ENCODE data around the gene VAV1. TPM values are rescaled to one million over a fixed set of nuclear protein-coding genes. Genes with fewer than 3 reads are reported as not detected.

The VAV1 gene
- total RNA-seq, 1 donor from 2014 or later = 36.2 TPM

GRCh38 chr19:6791237-6791636, 18.7 kb downstream of the VAV1 start:
- H3K27me3 ChIP-seq (ENCODE audit: low read depth) = no peaks in the 10 kb centered on the region
- H3K27ac ChIP-seq = no peak overlapping the region
- H3K36me3 ChIP-seq = no peaks in the 10 kb centered on the region
- H3K9me3 ChIP-seq = no peaks in the 10 kb centered on the region
- intact Hi-C loops (cut with DNase I) = no loop called here
- H3K4me3 ChIP-seq = no peak overlapping the region
- DNase-seq (no peak), ATAC-seq (no peak)
- TF ChIP-seq CTCF (IDR thresholded peaks at IDR 0.05) = no peak
- H3K4me1 ChIP-seq = no peaks in the 10 kb centered on the region

GRCh38 chr19:6793411-6793810, 20.9 kb downstream of the VAV1 start:
- TF ChIP-seq CTCF (IDR thresholded peaks at IDR 0.05) = no peak
- Histone ChIP-seq H3K27ac (no peak overlapping the region), H3K36me3 (no peaks in the 10 kb centered on the region), H3K27me3 (ENCODE audit: low read depth) (no peaks in the 10 kb centered on the region), H3K4me1 (peaks cover 5% of the 10 kb centered on the region), H3K9me3 (no peaks in the 10 kb centered on the region), H3K4me3 (no peak overlapping the region)
- no peak for DNase-seq
- intact Hi-C loops (cut with DNase I) = no loop called here
- ATAC-seq = no peak

- no peak overlapping the region for H3K27ac ChIP-seq
- H3K27me3 ChIP-seq (ENCODE audit: low read depth) = no peaks in the 10 kb centered on the region
- DNase-seq (no peak), ATAC-seq (no peak)
- H3K36me3 ChIP-seq = no peaks in the 10 kb centered on the region
- TF ChIP-seq CTCF (IDR thresholded peaks at IDR 0.05) = no peak
- intact Hi-C loops (cut with DNase I) = no loop called here
- H3K4me1 ChIP-seq = peaks cover 5% of the 10 kb centered on the region
- H3K4me3 ChIP-seq = no peak overlapping the region
- H3K9me3 ChIP-seq = no peaks in the 10 kb centered on the region
These were observed 21.5 kb downstream of the VAV1 start for GRCh38 chr19:6793973-6794372.

GRCh38 chr19:6794686-6795431, 22.4 kb downstream of the VAV1 start:
- Histone ChIP-seq H3K4me1 (peaks cover 5% of the 10 kb centered on the region), H3K36me3 (no peaks in the 10 kb centered on the region), H3K4me3 (no peak overlapping the region), H3K9me3 (no peaks in the 10 kb centered on the region), H3K27me3 (ENCODE audit: low read depth) (no peaks in the 10 kb centered on the region), H3K27ac (no peak overlapping the region)
- no peak for ATAC-seq
- TF ChIP-seq CTCF (IDR thresholded peaks at IDR 0.05) = no peak
- intact Hi-C loops (cut with DNase I) = no loop called here
- DNase-seq = no peak

GRCh38 chr19:6796278-6796677, 23.8 kb downstream of the VAV1 start:
- TF ChIP-seq CTCF (IDR thresholded peaks at IDR 0.05) = no peak

More at GRCh38 chr19:6796278-6796677, 23.8 kb downstream of the VAV1 start:
- no peak for DNase-seq
- no peak overlapping the region for H3K27ac ChIP-seq
- H3K9me3 ChIP-seq = no peaks in the 10 kb centered on the region
- intact Hi-C loops (cut with DNase I) = no loop called here
- ATAC-seq = no peak
- H3K4me1 ChIP-seq = peaks cover 13% of the 10 kb centered on the region
- no peaks in the 10 kb centered on the region for H3K27me3 ChIP-seq (ENCODE audit: low read depth)
- H3K4me3 ChIP-seq = no peak overlapping the region
- H3K36me3 ChIP-seq = no peaks in the 10 kb centered on the region

Measured in lower lobe of right lung (tissue), 2 donors.